HG03060 (cell line): ENCODE data around the gene SH3GLB2.

ENCODE experiments used
- ATAC-seq: cut with Tn5 transposase; IDR thresholded peaks from one replicate; pipeline ENCODE4 v1.9.1; 2021; ENCODE audit warnings: low read depth, moderate number of reproducible peaks; ENCODE audit not compliant: unreplicated experiment

Gene SH3GLB2

DNA sequence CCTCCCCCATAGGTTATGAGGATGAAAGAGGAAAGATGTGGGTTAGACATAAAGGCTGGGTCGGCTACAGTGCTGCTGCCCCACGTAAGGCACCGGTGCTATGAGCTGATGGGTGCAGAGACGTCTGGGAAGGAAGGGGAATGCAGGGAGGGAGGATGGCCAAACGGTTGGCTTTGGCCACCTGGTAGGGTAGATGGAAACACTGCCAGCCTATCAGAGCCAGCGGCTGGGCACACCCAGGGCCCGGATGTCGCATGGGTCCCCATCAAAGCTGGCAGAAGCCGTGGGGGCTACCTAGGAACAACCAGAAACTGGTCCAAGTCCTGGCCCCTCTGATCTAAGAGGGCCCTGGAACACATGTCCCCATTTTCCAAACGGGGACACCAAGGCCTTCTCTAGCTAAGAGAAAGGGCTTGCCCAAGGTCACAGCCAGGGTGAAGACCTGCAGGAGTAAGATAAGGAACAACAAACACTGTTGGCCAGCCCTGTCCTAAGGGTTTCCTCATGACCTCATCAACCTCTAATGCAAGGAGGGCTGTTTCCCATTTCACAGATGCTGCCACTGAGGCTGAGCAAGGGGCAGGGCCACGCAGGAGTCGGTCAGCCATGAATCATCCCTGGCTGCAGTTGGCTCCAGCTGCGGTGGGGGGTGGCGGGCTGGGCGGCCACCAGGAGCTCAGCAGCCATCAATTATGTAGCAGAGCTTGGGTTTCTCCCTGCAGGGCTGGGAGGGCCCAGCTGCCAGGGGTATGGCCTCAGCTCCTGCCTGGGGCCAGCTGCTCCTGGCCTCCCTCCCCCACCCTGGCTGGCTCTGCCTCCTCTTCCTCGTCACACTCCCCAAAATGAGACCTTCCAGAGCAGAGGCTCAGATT, 4.9 kb downstream of the SH3GLB2 start:
- ATAC-seq: no peak

DNA sequence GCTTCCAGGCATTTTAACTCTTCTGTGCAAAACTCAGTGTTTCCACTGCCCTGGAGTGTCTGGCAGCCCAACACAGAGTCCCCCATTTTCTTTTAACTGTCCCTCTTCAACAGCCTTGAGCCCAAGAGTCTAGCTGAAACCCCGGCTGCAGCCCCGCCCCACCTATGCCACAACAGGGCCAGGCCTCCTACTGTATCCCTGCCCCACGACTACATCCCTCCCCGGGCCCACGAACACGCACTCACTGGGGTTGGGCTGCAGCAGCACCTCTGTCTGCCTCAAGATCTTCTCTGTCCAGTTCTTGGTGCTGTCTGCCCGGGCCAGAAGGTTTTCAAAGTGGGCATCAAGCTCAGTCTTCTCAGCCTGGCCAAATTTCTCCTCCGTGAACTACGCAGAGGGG, 6.1 kb downstream of the SH3GLB2 start:
- no peak for ATAC-seq

DNA sequence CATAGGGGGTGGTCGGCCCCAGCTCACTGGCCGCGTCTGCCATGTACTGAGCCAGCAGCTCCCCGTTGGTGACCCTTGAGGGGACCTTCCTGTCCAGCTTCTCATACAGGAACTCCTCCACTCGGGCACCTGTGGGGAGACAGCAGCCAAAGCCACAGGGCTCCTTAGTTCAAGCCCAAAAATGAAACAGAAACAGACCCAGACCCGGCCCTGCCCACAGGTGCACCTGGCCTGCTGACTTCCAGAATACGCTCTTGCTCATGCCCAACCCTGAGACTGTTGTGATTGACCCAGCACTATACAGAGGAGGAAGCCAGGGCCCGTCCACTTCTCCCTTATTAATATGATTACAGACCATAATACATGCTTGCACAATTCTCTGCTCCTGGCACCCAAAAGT, 7.0 kb downstream of the SH3GLB2 start:
- ATAC-seq: no peak

DNA sequence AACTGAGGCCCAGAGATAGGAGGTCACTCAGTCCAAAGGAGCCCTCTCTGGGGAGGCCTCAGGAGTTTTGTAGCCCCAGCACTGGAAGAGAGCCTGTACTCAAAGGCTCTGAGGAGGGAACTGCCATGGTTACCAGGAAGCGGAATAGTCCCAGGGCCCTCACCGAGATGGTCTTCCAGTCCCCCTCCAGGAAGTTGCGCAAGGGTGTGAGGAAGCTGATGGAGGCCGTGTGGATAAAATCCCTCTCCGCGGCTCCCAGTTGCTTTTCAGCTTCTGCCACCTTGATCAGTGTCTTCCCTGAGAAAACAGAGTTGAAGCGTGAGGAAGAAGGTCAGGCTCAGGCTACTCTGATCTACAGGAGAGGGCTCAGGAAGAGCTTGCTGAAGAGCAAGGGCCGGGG, 13.5 kb downstream of the SH3GLB2 start:
- no peak for ATAC-seq

DNA sequence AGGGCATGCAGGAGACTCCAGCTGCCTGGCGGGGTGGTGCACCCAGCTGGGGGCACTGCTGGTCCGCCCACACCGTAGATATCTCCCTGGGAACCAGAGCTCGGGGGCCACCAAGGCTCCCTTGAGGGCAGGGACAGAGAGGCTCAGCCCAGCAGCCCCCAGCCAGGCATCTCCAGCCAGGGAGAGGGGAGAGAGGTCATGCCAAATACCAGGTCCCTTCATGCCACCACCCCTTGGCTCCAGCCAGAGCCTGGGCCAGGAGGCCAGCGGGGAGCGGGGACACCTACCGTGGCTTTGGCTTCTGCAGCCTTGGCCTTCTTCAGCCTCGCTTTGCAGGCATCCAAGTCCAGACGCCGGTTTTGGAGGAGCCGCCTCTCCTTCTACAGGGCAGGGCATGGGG, 14.0 kb downstream of the SH3GLB2 start:
- no peak for ATAC-seq

DNA sequence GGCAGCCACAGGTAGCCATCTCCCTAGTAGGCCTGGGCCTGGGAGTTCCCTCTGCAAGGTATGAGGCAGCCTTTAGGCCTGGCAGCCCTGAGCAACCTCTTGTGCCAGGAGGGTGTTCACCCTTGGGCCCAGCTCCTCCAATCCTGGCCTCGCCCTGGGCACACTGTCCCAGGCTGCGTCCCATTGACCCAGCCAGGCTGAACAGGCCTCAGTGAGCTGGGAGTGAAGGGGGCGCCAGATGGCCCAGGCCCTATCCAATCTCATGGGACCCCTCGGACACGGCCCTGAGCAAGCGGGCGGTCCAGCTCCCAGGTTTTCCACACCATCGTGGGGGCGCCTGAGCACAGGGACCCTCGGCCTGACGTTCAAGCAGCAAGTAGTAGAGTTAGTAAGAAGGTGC, 14.5 kb downstream of the SH3GLB2 start:
- no peak for ATAC-seq

DNA sequence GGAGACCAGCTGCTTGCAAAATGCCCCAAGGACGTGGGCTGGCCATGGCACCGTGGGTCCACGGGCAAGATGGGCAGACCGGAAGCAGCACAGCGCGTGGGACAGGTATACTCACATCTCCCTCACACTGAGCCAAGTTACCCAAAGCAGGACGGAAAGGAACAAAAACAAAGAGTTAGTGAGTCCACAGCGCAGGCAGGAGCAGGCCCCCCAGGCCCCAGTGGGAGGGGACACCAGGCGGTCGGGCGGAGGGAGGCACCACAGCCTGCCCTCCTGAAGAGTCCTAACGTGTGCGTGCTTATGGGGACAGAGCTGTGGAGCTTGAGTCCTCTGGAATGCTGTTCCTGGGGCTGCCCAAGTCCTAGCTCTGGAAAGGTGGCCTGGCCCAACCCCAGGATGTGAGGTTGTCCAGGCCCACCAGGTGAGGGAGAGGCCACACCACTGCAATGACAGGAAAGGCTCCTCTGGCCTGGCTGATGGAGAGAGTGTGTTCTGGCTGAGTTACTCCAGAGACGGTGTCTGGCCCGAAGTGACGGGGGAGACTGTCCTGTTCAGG, 15.2 kb downstream of the SH3GLB2 start:
- no peak for ATAC-seq

DNA sequence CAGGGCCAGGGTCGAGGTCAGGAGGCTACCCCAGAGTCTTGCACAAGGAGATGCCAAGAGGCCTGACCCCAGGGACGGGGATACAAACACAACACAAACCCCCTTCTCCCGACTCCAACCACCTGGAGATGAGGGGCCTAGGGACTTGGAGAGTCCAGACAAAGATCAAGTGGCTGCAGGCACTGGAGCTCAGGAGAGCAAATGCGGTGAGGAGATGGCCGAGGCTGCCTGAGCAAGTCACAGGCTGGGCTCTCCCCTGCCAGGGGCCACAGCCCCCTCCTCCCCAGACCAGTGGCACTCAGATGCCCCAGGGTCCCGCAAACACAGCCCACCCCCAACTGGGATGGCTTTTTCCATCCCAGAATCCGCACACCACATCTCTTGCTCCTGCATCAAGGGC, 15.8 kb downstream of the SH3GLB2 start:
- no peak for ATAC-seq

DNA sequence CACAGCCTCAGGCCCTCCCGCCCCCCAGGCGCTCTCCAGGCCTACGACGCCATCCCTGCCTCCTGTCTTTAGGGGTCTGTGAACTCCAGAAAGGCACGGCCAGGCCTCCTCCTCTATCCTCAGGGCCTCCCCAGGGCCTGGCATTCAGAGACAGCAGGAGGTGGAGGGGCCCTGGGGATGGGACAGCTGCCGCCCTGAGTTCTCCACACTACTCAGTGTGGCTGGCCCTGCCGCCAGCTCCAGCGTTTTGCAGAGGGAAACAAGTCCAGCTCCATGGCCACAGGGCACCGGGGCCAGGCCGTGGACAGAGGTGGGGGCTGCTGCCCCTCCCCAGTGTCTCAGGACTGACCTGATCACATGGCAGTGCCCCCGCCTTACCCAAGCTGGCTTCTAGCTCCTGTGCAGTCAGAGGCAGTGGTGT, 16.4 kb downstream of the SH3GLB2 start:
- no peak for ATAC-seq

DNA sequence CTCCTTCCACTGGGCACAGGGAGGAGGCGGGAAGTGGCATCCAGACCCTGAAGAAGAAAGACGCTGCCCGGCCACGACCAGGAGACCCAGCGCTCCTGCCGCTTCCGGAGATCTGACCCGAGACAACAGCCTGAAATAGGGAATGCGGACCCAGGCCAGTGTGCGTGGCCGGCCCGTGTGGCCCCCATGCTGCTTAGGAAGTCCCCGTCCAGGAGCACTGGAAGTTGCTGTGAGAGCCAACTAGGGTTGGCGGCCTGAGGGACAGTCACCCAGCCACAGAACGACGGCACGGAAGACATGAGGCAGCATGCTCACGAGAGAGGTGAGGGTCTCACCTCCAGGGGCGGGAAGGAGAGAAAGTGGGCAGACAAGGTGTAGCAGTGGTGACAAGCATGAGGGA, 17.0 kb downstream of the SH3GLB2 start:
- no peak for ATAC-seq

DNA sequence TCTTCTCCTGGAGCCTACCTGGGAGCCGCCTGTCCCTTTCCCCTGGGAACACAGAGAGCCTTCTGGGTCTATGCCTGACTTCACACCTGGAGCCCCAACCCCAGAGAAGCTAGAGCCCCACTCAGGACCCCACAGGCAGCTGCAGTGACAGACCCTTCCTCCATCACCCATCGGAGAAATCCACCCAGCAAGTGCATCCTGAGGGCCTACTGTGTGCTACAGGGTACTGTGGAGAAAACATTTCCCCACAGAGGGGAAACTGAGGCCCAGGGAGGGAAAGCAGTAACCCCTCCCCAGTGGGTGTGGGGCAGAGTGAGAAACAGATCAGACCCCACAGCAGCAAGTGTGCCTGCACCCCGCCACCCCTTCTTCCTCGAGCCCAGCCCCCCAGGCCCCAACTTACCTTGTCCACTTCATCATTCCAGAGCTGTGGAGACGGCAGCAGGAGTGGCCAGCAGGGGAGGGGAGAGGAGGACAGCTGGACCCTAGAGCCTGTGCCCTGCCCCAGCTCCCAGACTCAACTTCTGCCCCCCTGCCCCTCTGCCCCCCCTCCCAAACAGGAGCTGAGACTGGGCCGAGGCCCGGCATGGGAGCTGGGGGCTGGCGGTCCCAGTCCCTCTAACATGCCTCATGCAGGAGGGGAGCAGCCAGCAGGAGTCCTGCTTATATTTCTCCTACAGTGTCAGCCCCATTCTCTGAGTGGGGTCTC, 17.7 kb downstream of the SH3GLB2 start:
- ATAC-seq: no peak

DNA sequence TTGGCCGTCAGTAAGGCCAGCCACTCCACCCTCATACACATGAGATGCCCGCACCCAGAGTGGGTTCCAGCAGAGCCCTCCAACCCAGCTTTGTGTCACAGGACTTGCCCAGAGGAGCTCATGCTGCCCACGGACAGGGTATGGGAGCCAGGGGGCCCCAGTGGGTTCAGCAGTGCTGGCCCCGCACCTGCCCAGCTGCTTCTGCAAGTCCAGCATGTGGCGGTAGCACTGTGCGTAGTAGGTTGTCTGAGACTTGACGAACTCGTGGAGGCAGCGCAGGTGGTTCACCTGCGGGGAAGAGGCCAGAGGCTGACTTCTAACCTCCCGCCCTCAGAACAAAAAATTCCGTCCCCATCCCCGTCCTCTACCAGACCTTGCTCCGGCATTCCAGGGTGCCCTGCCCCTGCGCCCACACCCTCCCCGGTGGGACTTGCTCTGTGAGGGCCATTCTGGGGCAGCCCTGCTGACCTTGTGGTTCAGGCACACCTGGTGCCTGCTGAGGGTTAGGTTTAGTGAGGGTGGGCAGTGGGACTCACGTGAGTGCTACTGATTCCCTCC, 18.5 kb downstream of the SH3GLB2 start:
- no peak for ATAC-seq

DNA sequence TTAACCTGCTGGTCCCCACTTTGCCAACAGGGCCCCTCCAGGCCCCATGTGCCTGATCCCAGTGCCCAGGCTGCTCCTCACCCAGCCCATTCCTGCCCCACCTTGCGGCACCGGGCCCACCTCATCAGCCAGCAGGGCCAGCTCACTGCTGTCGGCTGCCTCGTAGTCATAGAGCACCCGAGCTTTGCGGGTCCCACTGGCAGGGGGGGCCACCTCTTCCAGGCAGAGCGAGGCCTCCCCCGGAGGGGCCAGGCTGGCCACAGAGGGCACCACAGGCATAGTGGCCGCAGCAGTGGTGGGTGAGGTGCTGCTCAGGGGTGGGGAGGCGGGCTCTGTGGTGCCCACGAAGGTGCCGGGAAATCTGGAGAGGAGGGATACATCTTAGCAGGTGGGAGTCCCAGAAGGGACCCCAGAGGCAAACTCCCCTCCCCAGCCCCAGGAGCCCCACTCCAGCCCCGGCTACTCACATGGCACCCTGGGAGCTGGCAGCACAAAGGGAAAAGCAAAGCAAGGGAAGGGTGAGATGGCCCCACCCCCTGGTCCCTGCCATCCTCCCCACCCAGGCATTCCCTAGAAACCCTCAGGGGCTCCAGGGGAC, 19.0 kb downstream of the SH3GLB2 start:
- ATAC-seq: no peak

DNA sequence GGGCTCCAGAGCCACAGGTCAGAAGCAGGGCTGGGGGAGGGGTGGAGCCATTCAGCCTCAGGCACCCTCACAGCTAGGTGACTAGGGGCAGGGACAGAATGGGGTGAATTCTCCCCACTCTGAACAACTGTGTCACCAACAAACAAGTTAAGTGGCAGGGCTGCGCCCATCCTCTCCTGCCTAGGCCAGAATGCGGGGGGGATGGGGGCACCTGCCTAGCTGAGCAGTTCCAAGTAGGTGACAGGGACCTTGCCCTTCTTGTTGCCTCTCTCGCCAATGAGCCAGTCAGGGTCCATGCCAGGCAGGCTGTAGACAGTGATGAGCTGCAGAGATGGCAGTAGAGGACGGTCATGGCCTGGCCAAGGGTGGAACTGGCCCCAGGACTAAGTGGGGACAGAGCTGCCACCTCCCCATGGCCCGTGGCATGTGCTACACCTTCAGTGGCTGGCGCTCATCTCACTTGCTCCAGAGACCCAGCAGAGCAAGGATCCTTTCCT, 19.6 kb downstream of the SH3GLB2 start:
- ATAC-seq: no peak

DNA sequence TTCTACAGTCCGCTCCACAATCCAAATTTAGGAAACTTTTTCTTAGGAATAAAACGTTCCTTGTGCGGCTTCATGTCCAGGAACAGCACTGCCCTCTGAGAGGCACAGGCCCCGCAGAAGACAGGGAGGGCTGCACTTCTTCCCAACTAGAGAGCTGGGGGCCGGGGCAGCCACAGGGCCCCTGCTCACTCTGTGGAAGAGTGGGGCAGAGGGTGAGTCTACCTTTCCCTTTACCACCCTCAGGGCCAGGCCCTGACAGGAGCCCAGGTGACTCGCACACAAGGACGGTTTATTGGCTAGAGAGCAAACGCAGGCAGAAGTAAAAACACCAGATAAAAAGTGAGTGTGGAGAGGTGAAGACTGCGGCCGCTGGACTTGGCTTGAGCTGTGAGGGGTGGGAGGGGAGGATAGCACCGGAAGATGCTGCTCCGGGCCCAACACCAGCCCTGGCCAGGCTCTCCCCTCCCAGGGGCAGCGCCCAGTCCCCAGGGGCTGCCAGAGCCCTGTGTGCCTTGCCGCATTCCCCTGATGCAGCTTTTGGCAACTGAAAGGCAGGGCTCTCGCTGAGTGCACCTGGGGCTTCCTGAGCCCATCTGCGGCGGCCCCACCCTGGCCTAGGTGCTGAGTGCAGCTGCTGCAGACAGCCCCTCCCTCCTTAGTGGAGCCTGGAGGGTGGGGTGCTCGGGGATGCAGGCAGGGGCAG, 20.2 kb downstream of the SH3GLB2 start:
- no peak for ATAC-seq

DNA sequence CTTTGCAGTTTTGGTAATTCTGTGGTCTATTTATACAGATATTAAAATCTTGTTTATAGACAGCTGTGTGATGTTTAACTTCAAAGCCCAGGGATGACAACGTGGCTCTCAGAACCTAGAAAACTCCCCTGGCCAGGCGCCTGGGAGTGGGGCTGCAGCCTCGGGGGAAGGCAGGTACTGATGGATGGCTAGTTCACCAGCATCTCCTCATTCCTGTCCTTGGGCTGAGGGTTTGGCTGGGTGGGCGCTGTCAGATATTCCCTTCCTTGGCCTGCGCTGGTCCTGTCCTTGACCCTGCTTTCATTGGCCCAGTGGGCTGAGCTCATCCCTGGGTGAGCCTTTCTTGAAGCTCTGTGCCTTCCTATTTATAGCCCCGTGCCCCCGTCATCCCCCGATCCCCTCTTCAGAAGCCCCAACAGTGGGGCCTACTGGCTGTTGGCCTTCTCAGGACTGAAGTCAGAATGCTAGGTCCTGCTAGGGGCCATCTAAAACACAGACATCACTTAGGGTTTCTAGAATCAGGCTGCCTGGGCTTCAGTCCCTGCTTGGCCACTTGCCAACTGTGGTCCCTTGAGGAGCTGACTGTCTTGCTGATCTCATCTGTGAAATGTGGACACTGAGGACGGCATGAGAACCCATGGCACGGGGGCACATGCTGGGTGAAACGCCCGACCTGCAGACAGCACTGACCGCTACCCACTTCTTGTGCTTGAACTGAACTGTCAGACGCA, 20.9 kb downstream of the SH3GLB2 start:
- ATAC-seq: no peak

DNA sequence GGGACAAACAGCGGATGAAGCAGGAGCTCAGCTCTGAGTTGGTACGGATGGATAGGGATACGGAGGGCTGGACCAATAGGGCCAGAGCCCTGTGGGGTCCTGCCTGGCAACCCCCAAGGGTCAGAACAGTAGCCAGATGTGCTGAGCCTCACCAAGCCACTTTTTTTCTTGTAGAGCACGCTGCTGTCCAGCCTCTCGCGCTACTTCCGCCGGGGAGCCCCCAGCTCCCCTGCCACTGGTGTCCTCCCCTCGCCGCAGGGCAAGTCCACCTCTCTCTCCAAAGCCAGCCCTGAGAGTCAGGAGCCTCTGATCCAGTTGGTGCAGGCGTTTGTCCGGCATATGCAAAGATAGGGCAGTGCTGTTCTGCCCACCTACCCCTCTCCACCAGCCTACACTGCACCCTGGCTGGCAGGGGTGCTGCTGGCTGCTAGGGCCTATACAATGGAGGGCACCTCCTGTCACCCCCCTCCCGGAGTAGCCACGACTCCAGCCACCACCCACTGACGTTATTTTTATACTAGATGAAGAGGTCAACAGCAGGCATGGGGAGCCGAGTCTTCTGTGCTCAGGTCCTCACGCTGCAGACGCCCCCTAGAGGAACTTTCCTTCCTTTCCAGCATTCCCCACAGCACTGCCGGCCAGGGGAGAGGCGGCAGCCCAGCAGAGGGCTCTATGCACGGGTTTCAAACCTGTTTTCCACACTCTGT, 21.6 kb downstream of the SH3GLB2 start:
- no peak for ATAC-seq

DNA sequence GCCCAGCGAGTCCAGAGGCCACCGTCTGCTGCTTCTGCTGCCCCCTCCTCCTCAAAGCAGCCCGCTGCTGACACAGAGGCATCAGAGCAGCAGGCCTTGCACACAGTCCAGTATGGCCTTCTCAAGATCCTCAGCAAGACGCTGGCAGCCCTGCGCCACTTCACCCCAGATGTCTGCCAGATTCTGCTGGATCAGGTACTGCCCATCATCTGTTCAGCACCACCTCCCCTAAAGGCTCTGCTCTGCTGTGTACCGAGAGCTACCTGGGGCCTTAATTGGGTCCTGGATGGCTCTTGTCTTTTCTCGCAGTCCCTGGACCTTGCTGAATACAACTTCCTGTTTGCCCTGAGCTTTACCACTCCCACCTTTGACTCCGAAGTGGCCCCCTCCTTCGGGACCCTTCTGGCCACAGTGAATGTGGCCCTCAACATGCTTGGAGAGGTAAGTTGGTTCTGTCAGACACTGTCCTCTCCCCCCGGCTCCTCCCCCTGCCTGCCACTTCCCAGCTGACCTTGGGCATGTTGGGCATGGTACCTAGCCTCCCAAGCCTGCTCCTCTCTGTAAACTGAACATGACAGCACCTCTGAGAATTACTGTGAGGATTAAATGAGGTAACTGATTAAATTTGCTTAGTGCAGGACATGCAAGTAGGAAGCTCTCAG, 22.7 kb downstream of the SH3GLB2 start:
- ATAC-seq: no peak
